ENCODE results near the gene DAP. TPM values are rescaled to one million over a fixed set of nuclear protein-coding genes. Genes with fewer than 3 reads are reported as not detected.

Gene DAP
- total and polyA plus RNA-seq, 2 of the 13 experiments (the other 11 are each of a cell fraction or from before 2014, with no cell fraction given), result 22.0 to 57.5 TPM

GRCh38 chr5:10712574-10713366 is 48.3 kb downstream of the DAP start:
- Histone ChIP-seq H3K9ac (ENCODE audit: insufficient read depth, low read depth, low read length) (no peak overlapping the region), H3K27ac (ENCODE audit: extremely low read length, insufficient read depth, low read length) (no peak overlapping the region), H3K4me2 (ENCODE audit: low read depth, low read length) (no peak overlapping the region), H3K36me3 (replicated peaks in 1 of 2; ENCODE audit: control insufficient read depth in 1 of 2, insufficient read depth in 2 of 2, low read length in 2 of 2) (peaks cover 12 to 68% of the 10 kb centered on the region in 2 experiments), H2AFZ (ENCODE audit: low read length) (no peak overlapping the region), H3K9me3 (ENCODE audit: low read length) (no peaks in the 10 kb centered on the region), H3K4me1 (ENCODE audit: insufficient read depth, low read length) (no peaks in the 10 kb centered on the region), H3K4me3 (replicated peaks in 1 of 3; ENCODE audit: insufficient read depth in 1 of 3, low read depth in 2 of 3, low read length in 3 of 3) (no peak overlapping the region), H3K27me3 (ENCODE audit: control insufficient read depth in 1 of 2, insufficient read depth in 2 of 2, low read length in 2 of 2) (no peaks in the 10 kb centered on the region), H4K20me1 (ENCODE audit: insufficient read depth, low read length) (peaks cover 17% of the 10 kb centered on the region; the same call in 1 of the 2 replicates), H3K79me2 (ENCODE audit: insufficient read depth, low read length) (peaks cover 4% of the 10 kb centered on the region)
- ChIA-PET CTCF (ENCODE audit: low intra/inter-chr PET ratio, low total read pairs) (no interaction called here), POLR2A (no interaction called here)
- no peak for TF ChIP-seq SP2 (CRISPR knock-in tag; IDR thresholded peaks at IDR 0.05)
- in situ Hi-C loops (cut with HindIII; ENCODE audit: extremely low pct_ligation_motif_present, low pct_unique_long_range_greater_than_20kb), result no loop called here
- FAIRE-seq (no peak), ATAC-seq (no peak), DNase-seq (ENCODE audit: low spot score) (no peak)
- WGBS (ENCODE audit: low lambda C conversion rate), result 89% methylated on average over 8 of the region's 8 CpGs
- no TSS peak for BruUV-seq (replicated peaks)
- intact Hi-C loops (cut with micrococcal nuclease; ENCODE audit: unreplicated experiment), result no loop called here

GRCh38 chr5:10711562-10711961 is 49.5 kb downstream of the DAP start:
- no peaks in the 10 kb centered on the region for H3K9me3 ChIP-seq (ENCODE audit: low read length)

More at GRCh38 chr5:10711562-10711961, 49.5 kb downstream of the DAP start:
- intact Hi-C loops (cut with micrococcal nuclease; ENCODE audit: unreplicated experiment) (no loop called here), in situ Hi-C loops (cut with HindIII; ENCODE audit: extremely low pct_ligation_motif_present, low pct_unique_long_range_greater_than_20kb) (no loop called here)
- H3K4me3 ChIP-seq (replicated peaks in 1 of 3; ENCODE audit: insufficient read depth in 1 of 3, low read depth in 2 of 3, low read length in 3 of 3), result no peak overlapping the region
- no peaks in the 10 kb centered on the region for H3K27me3 ChIP-seq (ENCODE audit: control insufficient read depth in 1 of 2, insufficient read depth in 2 of 2, low read length in 2 of 2)
- H4K20me1 ChIP-seq (ENCODE audit: insufficient read depth, low read length), result peaks cover 22% of the 10 kb centered on the region; the same call in 1 of the 2 replicates
- ChIA-PET CTCF (ENCODE audit: low intra/inter-chr PET ratio, low total read pairs) (no interaction called here), POLR2A (no interaction called here)
- no peak overlapping the region for H2AFZ ChIP-seq (ENCODE audit: low read length)
- WGBS (ENCODE audit: low lambda C conversion rate), result 93% methylated on average over 6 of the region's 6 CpGs
- TF ChIP-seq SP5 (CRISPR knock-in tag; IDR thresholded peaks at IDR 0.05; ENCODE audit: borderline replicate concordance, low read depth) (no peak), SNRNP70 (IDR thresholded peaks at IDR 0.05; ENCODE audit: low read depth, low read length) (no peak), ZFY (CRISPR knock-in tag; IDR thresholded peaks at IDR 0.05) (no peak), DBP (CRISPR knock-in tag; IDR thresholded peaks at IDR 0.05; ENCODE audit: not compliant biosample characterization) (no peak), NFAT5 (CRISPR knock-in tag; IDR thresholded peaks at IDR 0.05) (no peak), ATF1 (CRISPR knock-in tag; IDR thresholded peaks at IDR 0.05) (no peak), ZSCAN25 (CRISPR knock-in tag; IDR thresholded peaks at IDR 0.05) (no peak), CCAR2 (optimal IDR thresholded peaks at IDR 0.05; ENCODE audit: low read depth, low read length) (no peak), ZNF282 (IDR thresholded peaks at IDR 0.05; ENCODE audit: partially characterized antibody) (no peak), NFE2L2 (IDR thresholded peaks at IDR 0.05; ENCODE audit: low read length) (no peak)
- no peaks in the 10 kb centered on the region for H3K4me1 ChIP-seq (ENCODE audit: insufficient read depth, low read length)
- no peak for DNase-seq (ENCODE audit: low spot score)
- H3K4me2 ChIP-seq (ENCODE audit: low read depth, low read length), result no peak overlapping the region
- no peak for FAIRE-seq
- peaks cover 18 to 64% of the 10 kb centered on the region in 2 experiments for H3K36me3 ChIP-seq (replicated peaks in 1 of 2; ENCODE audit: control insufficient read depth in 1 of 2, insufficient read depth in 2 of 2, low read length in 2 of 2)
- H3K79me2 ChIP-seq (ENCODE audit: insufficient read depth, low read length), result peaks cover 4% of the 10 kb centered on the region
- no TSS peak for BruUV-seq (replicated peaks)
- ATAC-seq, result no peak
- no peak overlapping the region for H3K9ac ChIP-seq (ENCODE audit: insufficient read depth, low read depth, low read length)
- no peak overlapping the region for H3K27ac ChIP-seq (ENCODE audit: extremely low read length, insufficient read depth, low read length)

All from HepG2 (cell line).